ENCODE measurements around the gene KIAA1614.

DNA sequence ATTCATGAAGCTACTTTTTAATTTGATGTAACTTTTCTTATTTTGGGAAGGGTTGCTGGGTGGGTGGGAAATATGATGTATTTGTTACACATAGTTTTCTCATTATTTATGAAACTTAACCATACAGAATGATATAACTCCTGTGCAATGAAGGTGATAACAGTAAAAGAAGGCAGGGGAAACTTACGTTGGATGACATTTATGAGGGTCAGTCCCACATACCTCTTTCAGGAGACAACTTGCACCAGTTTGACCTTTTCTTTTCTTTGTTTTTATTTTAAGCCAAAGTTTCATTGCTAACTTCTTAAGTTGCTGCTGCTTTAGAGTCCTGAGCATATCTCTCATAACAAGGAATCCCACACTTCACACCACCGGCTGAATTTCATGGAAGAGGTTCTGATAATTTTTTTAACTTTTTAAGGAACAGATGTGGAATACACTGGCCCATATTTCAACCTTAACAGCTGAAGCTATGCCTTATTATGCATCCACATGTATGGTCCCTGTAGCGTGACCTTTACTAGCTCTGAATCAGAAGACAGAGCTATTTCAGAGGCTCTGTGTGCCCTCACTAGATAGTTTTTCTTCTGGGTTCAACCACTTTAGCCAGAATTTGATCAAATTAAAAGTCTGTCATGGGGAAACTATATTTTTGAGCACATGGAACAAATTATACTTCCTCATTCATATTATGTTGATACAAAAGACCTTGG, 28.0 kb upstream of the KIAA1614 start:
- TF ChIP-seq CTCF (IDR thresholded peaks at IDR 0.05; ENCODE audit: low read depth, low read length) (no peak), POLR2A (IDR thresholded peaks at IDR 0.05; ENCODE audit: extremely low read depth, insufficient read length) (no peak), MYC (IDR thresholded peaks at IDR 0.05; ENCODE audit: low read depth, low read length) (no peak)
- TF ChIP-seq, protein P1, sequence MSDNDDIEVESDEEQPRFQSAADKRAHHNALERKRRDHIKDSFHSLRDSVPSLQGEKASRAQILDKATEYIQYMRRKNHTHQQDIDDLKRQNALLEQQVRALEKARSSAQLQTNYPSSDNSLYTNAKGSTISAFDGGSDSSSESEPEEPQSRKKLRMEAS (IDR thresholded peaks at IDR 0.05; ENCODE audit: low read depth, low read length) = no peak

Measured in NB4 (cell line).